ENCODE measurements around the gene ECPAS. TPM values are rescaled to one million over a fixed set of nuclear protein-coding genes. Genes with fewer than 3 reads are reported as not detected.

Gene ECPAS
- total and polyA plus RNA-seq, 2 experiments from 2014 or later, result 29.4 to 56.6 TPM

DNA sequence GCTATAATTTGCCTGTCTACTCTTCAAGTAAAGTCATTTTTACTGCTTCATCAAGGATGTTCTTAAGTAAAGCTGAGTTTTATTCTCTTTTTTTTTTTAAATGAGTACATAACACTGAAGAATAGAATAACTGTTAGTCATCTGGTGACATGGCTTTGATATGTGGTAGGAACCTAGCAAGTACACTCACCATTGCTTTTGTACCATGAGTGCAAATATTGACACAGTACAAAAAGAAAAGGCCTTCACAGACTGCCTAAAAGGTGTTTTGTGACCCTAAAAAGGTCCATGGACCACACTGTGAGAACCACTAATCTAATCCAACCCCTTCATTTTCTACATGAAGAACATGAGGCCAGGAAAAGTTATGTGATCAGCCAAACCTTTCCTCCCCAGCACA is 55.0 kb downstream of the ECPAS start:
- TF ChIP-seq, protein P1, sequence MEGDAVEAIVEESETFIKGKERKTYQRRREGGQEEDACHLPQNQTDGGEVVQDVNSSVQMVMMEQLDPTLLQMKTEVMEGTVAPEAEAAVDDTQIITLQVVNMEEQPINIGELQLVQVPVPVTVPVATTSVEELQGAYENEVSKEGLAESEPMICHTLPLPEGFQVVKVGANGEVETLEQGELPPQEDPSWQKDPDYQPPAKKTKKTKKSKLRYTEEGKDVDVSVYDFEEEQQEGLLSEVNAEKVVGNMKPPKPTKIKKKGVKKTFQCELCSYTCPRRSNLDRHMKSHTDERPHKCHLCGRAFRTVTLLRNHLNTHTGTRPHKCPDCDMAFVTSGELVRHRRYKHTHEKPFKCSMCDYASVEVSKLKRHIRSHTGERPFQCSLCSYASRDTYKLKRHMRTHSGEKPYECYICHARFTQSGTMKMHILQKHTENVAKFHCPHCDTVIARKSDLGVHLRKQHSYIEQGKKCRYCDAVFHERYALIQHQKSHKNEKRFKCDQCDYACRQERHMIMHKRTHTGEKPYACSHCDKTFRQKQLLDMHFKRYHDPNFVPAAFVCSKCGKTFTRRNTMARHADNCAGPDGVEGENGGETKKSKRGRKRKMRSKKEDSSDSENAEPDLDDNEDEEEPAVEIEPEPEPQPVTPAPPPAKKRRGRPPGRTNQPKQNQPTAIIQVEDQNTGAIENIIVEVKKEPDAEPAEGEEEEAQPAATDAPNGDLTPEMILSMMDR (IDR thresholded peaks at IDR 0.05; ENCODE audit: low read depth, low read length), result no peak
- no peaks in the 10 kb centered on the region for H3K27me3 ChIP-seq
- H3K4me1 ChIP-seq (ENCODE audit: low read depth), result no peaks in the 10 kb centered on the region
- no peaks in the 10 kb centered on the region for H3K9me3 ChIP-seq (ENCODE audit: low read depth)
- no peak overlapping the region for H3K4me3 ChIP-seq
- no peak for DNase-seq (ENCODE audit: low read depth in 1 of 2, low spot score in 1 of 2)
- peaks cover 56% of the 10 kb centered on the region for H3K36me3 ChIP-seq
- no peak overlapping the region for H3K27ac ChIP-seq

DNA sequence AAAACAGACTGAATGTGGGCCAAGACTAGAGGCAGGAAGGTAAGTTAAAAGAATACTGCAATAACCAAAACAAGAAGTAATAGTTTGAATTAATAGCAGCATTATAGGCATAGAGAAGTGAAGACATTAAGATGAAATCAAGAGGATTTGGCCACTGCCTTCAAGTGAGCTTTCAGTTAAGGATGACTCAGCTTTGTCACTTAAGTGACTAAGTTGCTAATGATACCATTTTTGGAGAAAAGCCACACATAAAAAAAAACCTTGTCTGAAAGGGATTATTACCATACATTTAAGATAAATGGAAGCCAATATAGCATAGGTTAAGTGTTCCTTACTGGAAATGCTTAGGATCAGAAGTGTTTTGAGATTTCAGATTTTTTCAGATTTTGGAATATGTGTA is 57.0 kb downstream of the ECPAS start:
- Histone ChIP-seq H3K9me3 (ENCODE audit: low read depth) (no peaks in the 10 kb centered on the region), H3K27me3 (no peaks in the 10 kb centered on the region), H3K4me1 (ENCODE audit: low read depth) (no peaks in the 10 kb centered on the region), H3K27ac (no peak overlapping the region), H3K36me3 (peaks cover 45% of the 10 kb centered on the region), H3K4me3 (no peak overlapping the region)
- TF ChIP-seq, protein P1 (IDR thresholded peaks at IDR 0.05; ENCODE audit: low read depth, low read length), result no peak
- peak in 1 of 2 donors; percentile 34 for DNase-seq (ENCODE audit: low read depth in 1 of 2, low spot score in 1 of 2)

DNA sequence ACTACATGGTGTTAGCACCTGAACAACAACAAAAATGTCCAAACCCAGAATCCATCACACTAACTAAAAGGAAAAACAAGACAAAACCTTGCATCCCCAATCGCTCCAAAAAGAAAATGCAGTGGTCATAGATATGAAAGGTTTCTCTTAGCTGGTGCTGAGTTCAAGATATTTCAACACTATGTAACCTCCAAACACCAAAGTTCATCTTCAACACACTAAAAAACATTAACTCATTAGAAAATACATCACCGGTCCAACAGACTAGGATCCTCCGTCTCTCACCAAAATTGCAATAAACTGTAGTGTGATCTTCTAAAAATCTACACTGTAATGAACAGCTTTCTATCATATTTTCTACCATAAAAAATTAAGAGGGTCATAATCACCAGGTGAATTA is 60.8 kb downstream of the ECPAS start:
- DNase-seq (ENCODE audit: low read depth in 1 of 2, low spot score in 1 of 2), result no peak
- H3K4me1 ChIP-seq (ENCODE audit: low read depth), result no peaks in the 10 kb centered on the region
- H3K36me3 ChIP-seq, result peaks cover 56% of the 10 kb centered on the region
- H3K9me3 ChIP-seq (ENCODE audit: low read depth), result no peaks in the 10 kb centered on the region
- TF ChIP-seq, protein P1 (IDR thresholded peaks at IDR 0.05; ENCODE audit: low read depth, low read length), result no peak
- H3K27ac ChIP-seq, result no peak overlapping the region
- H3K27me3 ChIP-seq, result no peaks in the 10 kb centered on the region
- no peak overlapping the region for H3K4me3 ChIP-seq

DNA sequence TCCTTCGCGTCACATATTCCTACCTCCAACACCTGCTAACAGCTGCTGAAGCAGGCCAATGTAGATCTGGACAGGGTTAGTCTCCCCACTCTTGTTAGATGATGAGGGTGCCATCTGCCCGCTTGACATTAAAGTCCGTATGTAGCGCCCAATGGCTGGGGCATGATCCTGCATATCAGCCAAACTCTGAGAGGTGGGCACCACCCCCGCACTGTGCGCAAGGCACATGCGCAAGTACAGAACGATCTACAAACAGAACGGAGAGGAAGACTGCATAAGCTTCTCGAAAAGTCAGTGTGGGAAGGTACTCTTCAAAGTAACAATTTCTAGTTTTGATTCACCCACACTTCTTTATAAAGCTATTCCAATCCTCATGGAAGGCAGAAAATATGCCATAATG is 69.8 kb downstream of the ECPAS start:
- DNase-seq (ENCODE audit: low read depth in 1 of 2, low spot score in 1 of 2), result no peak
- Histone ChIP-seq H3K4me3 (no peak overlapping the region), H3K27me3 (no peaks in the 10 kb centered on the region), H3K27ac (no peak overlapping the region), H3K9me3 (ENCODE audit: low read depth) (no peaks in the 10 kb centered on the region), H3K36me3 (peaks cover 36% of the 10 kb centered on the region), H3K4me1 (ENCODE audit: low read depth) (peaks cover 18% of the 10 kb centered on the region)
- TF ChIP-seq, protein P1 (IDR thresholded peaks at IDR 0.05; ENCODE audit: low read depth, low read length), result no peak

DNA sequence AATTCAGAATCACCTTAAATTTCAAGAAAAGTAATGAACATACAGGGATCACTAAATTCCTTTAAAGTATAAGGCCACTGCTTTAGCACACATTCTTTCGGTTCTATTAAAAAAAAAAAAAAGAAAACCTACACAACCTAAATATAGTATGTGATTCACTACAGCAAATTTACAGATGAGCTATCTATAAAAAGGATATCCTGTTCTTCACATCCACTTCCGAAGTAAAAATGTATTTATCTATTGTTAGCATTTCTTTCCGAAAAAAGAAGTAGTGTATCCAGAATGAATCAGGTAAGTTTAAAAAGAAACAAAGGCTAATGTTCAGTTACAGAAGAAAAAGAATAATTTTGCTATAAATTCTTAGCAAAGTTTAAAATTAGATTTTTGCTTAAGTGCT is 70.2 kb downstream of the ECPAS start:
- Histone ChIP-seq H3K27me3 (no peaks in the 10 kb centered on the region), H3K36me3 (peaks cover 37% of the 10 kb centered on the region), H3K9me3 (ENCODE audit: low read depth) (no peaks in the 10 kb centered on the region), H3K4me1 (ENCODE audit: low read depth) (peaks cover 18% of the 10 kb centered on the region), H3K27ac (no peak overlapping the region), H3K4me3 (no peak overlapping the region)
- TF ChIP-seq, protein P1 (IDR thresholded peaks at IDR 0.05; ENCODE audit: low read depth, low read length), result no peak
- no peak for DNase-seq (ENCODE audit: low read depth in 1 of 2, low spot score in 1 of 2)

DNA sequence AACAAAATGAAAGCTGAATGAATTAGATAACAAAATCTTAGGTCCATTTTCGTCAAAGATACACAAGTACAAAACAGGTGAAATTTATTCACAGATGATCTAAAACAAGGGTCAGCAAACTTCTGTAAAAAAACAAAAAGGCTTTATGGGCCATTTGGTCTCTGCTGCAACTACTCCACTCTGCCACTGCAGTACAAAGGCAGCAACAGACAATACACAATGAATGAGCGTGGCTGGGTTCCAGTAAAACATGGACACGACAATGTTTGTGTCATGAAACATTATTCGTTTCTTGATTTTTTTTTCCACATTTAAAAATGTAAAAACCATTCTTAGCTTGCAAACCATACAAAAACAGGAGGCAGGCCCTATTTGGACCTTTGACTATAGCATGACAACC is 71.9 kb downstream of the ECPAS start:
- Histone ChIP-seq H3K27ac (no peak overlapping the region), H3K9me3 (ENCODE audit: low read depth) (no peaks in the 10 kb centered on the region), H3K4me3 (no peak overlapping the region), H3K27me3 (no peaks in the 10 kb centered on the region), H3K4me1 (ENCODE audit: low read depth) (peaks cover 18% of the 10 kb centered on the region), H3K36me3 (peaks cover 47% of the 10 kb centered on the region)
- peak in 1 of 2 donors; percentile 5 for DNase-seq (ENCODE audit: low read depth in 1 of 2, low spot score in 1 of 2)
- TF ChIP-seq, protein P1 (IDR thresholded peaks at IDR 0.05; ENCODE audit: low read depth, low read length), result no peak

Measured in cardiac muscle cell (in vitro differentiated cells and primary cell).